ENCODE results near the gene SLC25A10.

The SLC25A10 gene

DNA sequence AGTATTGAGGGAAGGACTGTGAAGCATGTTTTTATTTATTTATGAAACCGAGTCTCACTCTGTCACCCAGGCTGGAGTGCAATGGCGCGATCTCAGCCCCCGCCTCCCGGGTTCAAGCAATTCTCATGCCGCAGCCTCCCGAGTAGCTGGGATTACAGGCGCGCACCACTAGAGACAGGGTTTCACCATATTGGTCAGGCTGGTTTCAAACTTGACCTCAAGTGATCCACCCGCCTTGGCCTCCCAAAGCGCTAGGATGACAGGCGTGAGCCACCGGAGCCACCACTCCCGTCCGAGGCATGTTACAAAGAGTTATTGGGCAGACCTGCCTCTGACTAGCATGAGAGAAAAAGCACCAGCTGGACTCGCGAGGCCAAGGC, 5.9 kb upstream of the SLC25A10 start:
- DNase-seq (ENCODE audit: low spot score), result no peak

DNA sequence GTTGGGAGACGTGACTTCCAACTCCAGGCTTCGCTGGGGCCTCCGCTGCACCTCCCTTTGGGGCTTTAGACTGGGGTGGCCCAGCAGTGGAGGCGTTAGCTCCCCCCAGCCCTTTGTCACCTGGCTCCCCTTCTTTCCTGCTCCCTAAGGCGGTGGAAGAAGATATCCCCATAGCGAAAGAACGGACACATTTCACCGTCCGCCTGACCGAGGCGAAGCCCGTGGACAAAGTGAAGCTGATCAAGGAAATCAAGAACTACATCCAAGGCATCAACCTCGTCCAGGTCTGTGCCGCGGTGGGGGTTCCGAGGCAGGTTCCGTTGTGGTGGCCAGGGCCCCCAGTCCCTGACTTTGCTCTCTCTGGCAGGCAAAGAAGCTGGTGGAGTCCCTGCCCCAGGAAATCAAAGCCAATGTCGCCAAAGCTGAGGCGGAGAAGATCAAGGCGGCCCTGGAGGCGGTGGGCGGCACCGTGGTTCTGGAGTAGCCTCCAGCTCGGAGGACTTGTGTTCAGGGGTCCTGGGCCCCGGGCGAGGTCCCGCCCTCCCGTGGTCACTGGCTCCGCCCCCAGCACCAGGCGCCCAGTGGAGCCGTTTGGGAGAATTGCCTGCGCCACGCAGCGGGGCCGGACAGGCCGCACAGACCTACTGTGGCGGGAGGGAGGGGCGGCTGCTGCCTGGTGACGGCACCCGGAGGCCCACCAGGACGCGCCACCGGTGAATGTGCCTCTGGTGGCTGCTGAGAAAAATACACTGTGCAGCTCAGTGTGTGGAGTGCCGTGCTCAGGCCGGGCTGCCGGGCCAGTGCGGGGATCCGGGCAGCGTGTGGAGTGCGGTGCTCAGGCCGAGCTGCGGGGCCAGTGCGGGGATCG, 5.1 kb upstream of the SLC25A10 start:
- no peak for DNase-seq (ENCODE audit: low spot score)

DNA sequence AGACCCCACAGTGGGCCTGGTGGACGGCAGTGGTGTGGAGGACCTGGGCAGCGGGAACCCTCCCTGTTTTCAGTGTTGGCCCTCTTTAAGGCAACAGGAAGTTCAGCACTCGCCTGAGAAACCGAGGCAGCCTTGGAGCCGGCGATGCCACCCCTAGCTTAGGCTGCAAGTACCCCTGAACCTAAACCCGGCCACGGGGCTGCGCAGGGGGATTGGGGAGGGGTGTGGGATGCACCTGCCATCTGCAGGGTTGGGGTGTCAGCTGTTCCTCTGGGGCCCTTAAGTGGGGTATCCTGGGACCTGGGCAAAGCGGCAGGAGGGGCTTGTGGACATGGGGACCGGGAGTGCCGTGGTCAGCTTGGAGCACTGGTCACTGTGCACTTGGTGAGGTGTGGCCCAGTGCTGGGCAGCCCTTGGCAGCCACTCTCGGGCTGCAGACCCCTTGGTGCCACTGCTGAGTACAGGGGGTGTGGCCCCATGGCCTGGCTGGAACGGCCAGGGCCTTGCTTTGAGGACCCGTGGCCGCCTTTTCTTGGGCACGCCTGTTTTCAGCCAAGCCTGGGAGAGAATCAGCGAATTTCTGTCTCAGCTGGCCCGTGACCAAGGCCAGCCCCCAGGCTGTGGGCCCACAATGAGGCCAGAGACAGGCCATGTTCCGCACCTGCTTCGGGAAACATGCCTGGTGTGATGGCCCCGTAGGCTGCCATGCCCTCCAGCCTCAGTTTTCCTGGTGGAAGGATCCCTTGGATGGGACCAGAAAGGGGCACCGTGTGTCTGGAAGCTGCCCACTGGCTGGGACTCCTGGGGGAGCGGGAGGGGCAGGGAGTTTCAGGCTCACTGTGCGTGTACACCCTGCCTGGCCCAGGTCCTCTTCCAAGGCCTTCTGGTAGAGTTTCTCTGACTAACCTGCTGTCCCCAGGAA, 4.1 kb upstream of the SLC25A10 start:
- DNase-seq (ENCODE audit: low spot score), result no peak

DNA sequence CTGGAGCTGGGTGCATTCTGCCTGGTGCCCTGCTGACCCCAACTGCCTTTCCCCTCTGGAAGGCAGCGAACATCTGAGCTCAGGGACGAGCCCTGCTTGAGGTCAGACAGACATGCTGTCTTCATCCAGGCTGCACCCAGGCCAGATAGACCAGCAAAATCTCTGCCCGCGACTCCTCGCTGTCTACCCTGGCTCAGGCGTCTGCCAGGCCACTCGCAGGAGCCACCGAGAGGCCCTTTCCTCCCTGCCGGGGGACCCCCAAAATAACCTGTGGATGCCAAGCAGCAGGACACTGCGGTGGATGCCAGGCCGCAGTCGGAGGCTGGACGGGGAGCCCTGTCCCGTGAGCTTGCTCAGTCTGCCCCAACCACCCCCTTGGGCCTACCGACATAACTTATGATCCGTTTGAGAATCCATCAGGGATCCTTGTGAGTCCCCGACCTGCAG, 3.3 kb upstream of the SLC25A10 start:
- DNase-seq (ENCODE audit: low spot score), result no peak

DNA sequence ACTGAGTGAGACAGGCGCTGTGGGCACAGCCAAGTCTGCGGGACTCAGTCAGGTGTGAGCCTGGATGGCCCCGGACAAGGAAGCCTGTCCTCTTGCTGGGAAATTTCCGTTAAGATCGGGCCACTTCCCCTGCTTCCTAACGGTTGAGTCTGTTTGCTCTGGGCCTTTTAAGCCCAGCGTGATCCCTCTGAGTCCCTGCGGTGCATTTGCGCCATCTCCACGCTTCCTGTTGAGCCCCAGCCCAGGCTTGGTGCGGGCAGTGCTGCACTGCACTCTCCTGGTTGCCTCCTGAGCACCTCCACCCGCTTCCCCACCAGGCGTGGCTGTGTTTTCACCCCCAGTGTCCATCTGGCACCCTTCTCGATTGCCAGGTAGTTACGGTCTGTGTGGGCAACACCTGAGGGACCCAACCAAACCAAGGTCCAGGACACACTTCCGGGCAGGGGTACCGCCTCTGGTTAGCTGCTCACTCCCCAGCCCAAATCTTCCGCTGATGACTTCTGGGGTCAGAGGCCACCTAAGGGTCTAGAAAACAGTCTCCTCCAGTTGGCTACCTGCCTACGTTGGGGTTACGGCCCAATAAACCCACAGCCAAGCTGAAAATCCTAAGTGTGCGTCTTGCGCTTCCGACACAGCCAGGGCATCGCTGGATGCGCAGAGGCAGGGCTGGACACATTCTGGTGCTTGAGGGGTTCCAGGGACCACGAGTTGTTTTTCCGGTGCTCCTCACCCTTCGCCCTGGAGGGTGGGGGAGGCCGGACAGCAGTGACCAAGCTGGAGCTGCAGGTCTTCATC, 1.4 kb upstream of the SLC25A10 start:
- DNase-seq (ENCODE audit: low spot score), result peak; percentile 64

DNA sequence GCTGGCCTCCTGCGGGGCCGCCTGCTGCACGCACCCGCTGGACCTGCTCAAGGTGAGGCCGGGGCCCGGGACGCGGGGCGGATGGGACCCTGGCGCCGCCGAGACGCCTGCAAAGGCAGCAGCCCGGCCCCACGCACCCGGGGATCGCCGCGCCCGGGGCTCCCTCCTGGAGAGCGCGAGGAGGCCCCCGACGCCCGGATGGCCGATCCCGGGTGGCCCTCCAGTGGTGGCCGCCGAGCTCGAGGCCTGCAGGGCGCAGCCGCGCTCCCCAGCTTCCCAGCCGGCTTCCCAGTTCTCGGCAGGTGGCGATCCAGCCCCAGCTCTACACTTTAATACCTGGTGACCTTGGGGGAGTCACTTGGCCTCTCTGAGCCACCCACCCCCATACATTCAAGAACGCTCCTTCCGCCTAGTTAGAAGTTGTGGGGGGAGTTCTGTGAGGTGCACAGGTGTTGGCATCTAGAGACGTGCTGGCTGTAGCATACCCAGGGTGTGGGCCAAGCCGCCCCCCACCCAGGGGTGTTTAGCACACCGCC, 452 bp downstream of the SLC25A10 start:
- DNase-seq (ENCODE audit: low spot score), result no peak

DNA sequence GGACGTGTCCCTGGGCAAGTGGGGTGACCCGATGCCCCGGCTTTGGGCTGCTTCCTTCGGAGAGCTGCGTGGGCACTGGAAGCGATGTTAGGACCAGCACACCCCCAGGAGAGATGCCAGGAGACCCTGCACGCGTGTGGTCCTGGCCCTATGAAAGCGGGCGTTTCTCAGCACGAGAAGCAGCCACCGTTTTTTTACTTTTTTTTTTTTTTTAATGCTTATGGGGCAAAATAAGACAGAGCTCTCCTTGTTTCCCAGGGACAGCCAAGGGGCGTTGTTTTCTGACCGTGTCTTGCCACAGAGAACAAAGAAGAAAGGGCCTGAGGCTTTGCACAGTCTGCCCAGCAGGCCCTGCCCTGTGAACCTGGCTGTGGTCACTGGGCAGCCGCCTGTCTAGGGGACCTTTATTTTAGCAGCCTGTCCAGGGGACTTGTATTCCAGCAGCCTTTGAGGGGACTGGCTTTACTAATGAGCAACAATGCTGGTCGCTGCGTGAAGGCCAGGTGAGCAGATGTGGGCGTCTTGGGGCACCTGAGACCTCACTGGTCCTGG, 996 bp downstream of the SLC25A10 start:
- no peak for DNase-seq (ENCODE audit: low spot score)

DNA sequence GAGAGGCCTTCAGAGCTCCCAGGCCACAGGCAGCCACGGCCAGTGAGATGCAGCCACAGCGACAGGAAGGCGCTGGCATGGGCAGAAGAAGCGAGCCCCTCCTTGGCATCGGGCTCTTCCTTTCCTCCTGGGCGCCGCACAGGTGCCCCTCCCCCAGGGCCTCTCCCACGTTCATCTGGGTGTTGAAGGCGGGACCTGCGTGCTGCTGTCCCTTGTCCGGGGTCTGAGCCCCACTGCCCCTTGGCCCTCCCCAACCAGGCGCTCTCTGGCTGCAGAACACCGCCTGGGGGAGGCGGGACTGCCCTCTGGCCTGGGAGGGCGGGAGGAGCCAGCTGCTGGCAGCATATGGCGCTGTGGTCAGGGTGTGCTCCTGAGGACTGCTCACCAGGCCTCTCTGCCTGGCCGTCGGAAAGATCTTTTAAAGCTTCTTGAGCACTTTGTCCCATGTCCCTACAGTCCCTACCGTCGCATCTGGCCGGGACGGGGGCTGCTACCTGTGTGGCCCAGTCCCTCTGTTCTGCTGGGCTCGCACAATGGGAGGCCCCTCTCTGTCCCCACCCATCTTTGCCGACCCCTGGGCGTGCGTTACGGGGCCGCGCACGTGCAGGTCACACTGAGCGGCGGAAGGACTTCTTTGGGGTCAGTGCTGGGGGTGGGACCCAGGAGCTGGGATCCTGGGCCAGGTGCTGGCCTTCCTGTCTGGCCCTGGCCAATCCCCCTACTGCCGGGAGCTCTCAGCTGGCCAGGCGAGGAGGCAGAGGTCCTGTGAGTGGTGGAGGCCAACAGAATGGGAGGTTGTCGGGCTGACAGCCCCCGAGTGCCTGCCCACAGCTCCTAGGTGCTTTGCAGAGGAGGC, 1.7 kb downstream of the SLC25A10 start:
- DNase-seq (ENCODE audit: low spot score), result no peak

DNA sequence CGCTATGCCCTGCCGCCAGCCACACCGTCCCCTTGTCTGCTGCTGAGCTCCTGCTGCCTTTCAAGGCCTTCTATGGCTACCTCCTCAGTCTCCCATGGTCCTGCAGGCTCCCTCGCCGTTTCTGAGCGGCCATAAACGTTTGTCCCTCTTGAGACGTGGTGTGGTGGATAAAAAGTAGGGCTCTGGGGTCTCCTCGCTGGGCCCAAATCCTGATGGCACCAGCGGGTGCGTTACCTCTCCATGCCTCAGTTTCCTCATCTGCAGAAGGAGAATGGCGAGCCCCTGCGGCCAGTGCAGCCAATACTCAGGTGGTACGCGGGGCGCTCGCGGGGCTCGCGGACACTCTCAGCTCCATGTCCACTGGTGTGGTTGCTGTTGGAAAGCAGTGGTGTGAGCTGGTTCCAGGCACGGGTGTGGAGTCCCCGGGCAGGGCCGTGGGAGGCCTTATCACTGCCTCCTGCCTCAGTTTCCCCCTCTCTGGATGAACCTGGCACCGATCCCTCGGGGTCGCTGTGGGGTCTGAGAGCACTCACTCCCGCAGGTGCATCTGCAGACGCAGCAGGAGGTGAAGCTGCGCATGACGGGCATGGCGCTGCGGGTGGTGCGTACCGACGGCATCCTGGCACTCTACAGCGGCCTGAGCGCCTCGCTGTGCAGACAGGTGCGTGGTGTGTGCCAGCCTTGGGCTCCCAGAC, 2.5 kb downstream of the SLC25A10 start:
- no peak for DNase-seq (ENCODE audit: low spot score)

DNA sequence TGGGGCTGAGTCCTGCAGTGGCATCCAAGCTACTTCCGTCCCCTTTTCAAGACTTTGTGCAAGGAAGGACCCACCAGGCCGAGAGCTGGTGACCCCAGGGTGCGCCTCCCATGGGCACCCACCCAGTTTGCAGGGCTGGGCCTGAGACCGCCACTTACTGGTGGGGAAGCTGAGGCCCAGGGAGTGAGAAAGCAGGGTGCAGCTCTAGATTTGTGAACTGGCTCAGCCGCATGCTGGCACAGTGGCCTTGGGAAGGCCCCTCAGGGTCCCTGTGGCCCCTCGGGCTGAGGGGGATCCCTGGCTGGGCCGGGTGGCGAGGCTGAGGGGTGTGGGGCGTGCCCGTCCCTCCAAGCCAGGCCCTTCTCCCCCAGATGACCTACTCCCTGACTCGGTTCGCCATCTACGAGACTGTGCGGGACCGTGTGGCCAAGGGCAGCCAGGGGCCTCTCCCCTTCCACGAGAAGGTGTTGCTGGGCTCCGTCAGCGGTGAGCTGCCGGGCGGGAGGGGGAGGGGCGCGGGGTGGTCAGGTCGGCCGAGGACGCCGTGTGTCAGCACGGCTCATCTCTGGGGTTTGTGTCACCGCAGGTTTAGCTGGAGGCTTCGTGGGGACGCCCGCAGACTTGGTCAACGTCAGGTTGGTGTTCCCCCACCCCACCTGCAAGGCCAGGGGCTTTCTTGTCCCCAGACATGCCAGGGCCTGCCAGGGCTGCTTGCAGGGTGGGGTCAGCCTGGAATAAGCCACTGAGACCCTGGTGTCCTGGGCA, 3.2 kb downstream of the SLC25A10 start:
- DNase-seq (ENCODE audit: low spot score), result no peak

DNA sequence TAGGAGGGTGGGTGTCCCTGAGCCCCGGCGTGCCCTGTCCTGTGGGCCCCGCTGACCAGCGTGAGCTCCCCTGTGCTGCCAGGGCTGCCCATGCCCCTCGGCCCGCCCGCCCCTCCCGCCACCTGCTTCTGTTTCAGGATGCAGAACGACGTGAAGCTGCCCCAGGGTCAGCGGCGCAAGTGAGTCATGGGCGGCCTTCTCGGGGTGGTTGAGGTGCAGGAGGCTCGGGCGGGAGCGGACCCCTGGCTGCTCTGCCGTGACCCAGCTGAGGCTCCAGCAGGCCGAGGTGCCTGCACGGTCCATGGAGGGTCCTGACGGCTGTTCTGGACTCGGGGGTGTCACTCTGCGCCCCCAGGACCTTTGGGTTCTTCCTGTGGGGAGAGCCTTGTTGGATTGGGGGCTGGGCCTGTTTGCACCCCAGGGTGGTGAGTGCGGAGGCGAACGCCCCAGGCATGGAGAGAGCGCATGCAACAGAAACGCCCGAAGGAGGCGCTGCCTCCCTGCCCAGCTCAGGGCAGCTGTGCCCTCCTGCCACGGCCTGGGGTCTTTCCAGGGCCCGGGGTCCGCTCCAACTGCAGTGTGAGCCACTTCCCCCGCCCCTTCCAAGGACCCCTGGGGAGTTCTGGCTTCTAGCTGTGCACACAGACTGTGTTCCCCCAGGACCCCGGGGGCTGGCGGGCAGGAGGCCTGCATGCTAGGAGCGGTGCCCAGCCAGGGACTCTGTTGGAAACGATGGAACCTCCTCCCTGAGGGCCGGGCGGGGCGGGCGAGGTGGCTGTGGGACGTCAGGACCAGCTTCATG, 4.0 kb downstream of the SLC25A10 start:
- no peak for DNase-seq (ENCODE audit: low spot score)

DNA sequence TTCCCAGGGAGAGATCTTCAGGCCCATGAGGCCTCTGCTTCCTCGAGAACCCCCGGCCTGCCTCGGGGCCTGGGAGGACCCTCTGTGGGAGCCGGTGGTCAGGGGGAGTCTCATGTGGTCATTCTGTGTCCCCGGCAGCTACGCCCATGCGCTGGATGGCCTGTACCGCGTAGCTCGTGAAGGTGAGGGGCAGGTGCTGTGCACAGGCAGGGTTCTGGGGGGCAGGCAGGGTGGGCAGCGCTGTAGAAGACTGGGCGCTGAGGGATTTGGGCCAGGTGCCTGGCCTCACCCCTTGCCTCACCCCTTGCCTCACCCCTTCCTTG, 4.6 kb downstream of the SLC25A10 start:
- no peak for DNase-seq (ENCODE audit: low spot score)

DNA sequence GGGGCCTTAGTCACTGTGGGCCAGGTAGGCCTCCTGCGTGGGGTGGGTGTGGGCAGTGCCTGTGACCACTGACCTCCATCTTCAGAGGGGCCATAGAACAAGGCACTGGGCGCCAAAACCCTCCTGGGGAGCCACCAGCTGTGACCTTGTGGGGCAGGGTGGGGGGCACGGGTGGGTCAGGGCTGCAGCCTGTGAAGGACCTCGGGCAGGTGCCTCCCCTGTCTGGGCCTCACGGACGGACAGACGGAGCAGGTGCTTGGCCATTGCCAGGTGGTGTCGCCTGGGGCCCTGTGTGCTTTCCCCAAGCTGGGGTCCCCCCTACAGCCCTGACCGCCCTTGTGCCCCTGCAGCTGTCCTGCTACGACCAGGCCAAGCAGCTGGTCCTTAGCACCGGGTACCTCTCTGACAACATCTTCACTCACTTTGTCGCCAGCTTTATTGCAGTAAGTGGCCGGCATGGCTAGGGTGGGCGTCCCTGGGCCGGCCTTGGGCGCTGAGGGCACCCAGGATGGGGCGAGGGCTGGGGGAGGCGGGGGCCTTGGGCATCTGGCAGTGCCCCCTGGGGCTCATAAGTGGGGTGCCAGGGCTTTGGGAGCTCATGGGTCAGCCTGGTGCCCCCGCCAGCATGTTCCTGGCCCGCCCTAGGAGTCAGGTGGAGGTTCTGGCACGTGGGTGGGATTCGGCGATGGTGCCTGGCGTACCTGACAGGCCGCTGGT, 5.1 kb downstream of the SLC25A10 start:
- DNase-seq (ENCODE audit: low spot score), result no peak

DNA sequence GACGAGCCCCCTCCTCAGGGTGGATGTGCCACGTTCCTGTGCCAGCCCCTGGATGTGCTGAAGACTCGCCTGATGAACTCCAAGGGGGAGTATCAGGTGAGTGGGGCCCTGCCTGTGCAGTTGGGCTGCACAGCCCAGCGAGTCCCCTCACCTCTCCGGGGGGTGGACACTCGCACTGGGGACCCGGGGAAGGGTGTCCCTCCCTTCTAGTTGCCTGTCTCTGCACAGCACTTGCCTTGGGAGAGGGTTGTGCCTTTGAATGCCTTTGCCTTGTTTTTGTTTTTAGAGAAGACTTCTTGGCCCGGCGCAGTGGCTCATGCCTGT, 5.6 kb downstream of the SLC25A10 start:
- no peak for DNase-seq (ENCODE audit: low spot score)

DNA sequence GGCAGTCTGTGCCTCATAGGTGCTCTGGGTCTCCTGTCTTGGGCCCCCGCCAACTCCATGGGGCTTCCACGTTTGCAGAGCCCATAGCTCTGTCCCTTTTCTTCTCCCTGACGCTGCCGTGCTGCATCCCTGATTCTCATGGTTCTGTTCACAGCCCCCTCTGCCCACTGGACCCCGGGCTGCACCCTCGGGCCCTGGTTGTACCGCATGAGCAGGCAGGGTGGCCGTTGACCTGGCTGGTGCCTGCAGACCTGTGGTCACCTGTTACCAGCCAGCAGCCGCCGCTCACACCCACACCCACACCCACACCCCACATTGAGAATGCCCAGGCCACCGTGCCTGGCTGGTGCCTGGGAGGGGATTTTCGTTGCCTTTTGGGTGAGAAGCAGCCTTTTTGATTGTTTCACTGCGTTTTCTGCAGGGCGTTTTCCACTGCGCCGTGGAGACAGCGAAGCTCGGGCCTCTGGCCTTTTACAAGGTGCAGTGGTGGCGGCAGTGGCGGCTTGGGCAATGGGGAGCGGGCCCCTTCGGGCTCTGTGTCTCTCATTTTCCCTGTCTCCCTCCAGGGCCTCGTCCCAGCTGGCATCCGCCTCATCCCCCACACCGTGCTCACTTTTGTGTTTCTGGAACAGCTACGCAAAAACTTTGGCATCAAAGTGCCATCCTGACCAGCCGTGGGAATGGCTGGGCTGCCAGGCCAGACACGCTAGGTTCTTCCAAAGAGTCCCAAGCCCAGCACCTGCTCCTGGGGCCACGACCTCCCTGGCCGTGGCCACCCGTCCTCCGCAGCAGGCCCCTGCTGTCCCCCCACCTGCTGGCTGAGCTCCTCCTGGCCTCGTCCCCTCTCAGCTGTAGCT, 7.6 kb downstream of the SLC25A10 start:
- no peak for DNase-seq (ENCODE audit: low spot score)

DNA sequence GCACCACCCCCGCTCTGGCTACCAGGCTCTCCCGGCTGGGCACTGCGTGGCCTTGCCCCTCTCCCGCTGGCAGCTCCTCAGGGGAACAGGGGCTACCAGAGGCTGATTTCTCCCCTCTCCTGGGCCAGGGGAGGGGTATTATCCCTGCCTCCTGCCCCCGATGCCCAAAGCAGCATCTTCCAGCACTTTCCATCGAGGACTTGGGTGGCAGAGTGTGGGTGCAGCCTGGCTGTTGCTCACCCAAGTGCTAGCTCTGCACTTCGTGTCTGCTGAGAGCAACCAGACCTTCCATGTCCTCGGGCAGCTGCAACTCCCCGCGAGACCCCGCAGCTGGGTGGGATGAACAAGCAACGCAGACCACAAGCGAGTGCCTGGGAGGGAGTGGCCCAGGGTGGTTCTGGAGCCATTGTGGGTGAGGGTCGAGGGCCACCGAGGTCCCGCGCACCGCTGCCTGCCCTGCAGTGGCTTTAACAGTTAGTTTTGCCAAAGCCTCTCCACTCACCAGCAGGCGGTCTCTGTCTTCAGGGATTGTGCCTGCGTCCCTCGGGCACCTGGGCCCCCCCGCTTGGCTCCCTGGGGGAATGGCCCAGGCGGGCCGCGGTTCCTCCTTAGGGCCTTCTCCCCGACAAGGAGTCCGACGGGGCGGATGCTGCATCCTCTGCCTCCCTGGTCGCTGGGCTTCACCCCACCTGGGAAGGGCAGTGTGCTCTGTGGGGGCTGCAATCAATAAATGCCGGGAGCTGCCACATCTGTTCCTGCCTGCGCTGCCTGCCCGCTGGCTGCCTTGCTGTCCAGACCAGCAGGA, 8.4 kb downstream of the SLC25A10 start:
- no peak for DNase-seq (ENCODE audit: low spot score)

Data from cerebellar cortex (tissue), 1 donor.